ENCODE results near the gene DDA1. TPM values are rescaled to one million over a fixed set of nuclear protein-coding genes. Genes with fewer than 3 reads are reported as not detected.
A peak's percentile ranks its signal among the peaks of the same experiment; 100 is the strongest.
"Not testable (repeated sequence)": the region's sequence is repeated elsewhere in the genome, so short reads cannot be mapped to it uniquely, and the experiment has no call there.

Gene DDA1
- total RNA-seq (2014; rRNA removed; shearing (Covaris generic)), result 15.0 and 28.2 TPM in 2 replicates

DNA sequence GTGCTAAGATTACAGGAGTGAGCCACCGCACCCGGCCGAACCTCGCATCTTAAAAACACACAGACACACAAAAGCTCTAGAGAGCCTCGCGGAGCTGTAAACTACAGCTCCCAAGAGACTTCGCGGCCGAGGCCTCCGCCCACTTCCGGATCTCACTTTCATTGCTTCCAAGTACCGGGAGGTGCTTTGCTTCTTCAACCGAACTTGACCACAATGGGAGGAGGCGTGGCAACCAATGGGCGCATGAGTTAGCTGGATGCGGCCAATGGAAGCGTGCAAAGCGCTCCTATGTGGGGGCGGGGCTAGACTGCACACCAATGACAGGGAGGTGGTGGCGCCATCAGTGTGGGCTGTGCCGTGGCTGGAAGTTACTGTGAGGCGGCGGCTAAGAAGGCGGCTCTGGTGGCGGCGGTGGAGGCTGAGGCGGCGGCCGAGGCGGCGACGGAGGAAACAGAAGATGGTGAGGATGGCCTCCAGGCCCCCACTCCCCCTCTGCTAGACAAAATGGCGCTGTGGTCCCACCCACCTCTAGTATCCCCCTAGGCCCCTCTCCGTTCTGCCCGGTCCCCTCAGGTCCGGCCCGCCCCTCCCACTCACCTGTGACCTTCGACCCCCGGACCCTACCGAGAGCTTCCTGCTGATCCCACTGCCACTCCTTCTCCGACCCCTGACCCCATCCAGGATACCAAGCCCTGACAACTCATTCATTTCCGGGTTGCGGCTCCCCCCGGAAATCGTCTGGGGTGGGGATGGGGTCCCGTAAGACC is at the start of gene DDA1:
Gene DDA1 (plus strand): TSS at position 366 of the 767 bp plus-strand sequence. CDS start 92 bp downstream, at position 458.
- peak; percentile 100 for DNase-seq (ENCODE audit: low spot score)
- in situ Hi-C loops (cut with HindIII; ENCODE audit: low sequenced_read_pairs), result no loop called here

DNA sequence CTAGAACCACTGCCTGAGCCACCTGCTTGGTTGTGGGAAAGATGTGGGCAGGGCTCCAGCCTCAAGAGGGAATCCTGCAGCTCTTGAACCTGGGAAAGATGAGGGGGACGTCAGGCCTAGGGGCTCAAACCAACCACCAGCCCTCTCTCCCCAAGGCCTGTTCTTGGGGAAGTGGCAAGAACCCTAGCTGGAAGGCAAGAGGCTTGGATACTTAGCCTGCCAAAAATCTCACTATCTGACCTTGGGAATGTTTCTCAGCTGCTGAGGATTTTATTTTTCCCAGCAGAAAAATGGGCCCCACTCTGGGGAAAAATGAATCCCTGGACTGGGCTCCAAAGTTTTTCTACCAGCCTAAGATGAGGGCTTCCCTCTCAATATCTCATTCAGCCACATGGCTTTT is 49.4 kb upstream of the DDA1 start:
- in situ Hi-C loops (cut with HindIII; ENCODE audit: low sequenced_read_pairs), result no loop called here
- DNase-seq (ENCODE audit: low spot score), result no peak

DNA sequence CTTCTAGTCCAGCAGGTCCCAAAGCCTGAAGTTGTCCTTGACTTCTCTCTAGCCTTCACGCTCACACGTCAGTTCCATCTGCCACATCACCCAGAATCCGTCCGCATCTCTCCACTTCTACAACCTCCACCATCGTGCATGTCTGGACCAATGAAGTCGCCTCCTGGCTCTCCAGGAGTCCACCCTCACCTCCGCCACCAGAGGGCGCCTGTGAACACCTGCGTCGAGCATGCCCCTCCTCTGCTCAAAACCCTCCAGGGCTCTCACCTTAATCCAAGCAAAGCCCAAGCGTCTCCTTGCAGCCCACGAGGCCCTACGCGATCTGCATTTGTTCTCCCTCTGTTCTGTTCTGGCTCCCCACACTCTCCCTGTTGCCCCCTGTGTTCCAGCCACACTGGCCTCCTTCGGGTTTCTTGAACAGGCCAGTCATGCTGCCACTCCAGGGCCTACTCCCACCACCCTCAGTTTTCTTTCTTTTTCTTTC is 48.5 kb upstream of the DDA1 start:
- DNase-seq (ENCODE audit: low spot score), result peak; percentile 63
- in situ Hi-C loops (cut with HindIII; ENCODE audit: low sequenced_read_pairs), result no loop called here

DNA sequence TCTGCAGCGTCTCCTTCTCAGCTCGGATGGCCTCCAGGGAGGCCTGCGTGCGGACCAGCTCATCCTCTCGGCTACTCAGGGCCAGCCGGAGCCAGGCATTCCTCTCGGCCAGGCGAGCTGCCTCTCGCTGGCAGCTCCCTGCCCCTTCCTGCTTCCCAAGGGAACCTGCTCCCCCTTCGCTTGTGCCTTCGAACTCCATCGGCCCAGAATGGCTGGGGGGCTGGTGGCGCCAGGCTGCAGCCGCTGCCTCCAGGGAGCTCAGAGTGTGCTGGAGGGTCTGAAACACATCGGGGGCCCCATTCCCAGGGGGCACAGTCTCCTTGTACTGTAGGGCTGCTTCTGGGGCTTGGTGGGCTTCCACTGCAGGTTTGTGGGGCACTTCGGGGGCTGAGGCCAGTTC is 46.8 kb upstream of the DDA1 start:
- DNase-seq (ENCODE audit: low spot score), result no peak
- in situ Hi-C loops (cut with HindIII; ENCODE audit: low sequenced_read_pairs), result no loop called here

DNA sequence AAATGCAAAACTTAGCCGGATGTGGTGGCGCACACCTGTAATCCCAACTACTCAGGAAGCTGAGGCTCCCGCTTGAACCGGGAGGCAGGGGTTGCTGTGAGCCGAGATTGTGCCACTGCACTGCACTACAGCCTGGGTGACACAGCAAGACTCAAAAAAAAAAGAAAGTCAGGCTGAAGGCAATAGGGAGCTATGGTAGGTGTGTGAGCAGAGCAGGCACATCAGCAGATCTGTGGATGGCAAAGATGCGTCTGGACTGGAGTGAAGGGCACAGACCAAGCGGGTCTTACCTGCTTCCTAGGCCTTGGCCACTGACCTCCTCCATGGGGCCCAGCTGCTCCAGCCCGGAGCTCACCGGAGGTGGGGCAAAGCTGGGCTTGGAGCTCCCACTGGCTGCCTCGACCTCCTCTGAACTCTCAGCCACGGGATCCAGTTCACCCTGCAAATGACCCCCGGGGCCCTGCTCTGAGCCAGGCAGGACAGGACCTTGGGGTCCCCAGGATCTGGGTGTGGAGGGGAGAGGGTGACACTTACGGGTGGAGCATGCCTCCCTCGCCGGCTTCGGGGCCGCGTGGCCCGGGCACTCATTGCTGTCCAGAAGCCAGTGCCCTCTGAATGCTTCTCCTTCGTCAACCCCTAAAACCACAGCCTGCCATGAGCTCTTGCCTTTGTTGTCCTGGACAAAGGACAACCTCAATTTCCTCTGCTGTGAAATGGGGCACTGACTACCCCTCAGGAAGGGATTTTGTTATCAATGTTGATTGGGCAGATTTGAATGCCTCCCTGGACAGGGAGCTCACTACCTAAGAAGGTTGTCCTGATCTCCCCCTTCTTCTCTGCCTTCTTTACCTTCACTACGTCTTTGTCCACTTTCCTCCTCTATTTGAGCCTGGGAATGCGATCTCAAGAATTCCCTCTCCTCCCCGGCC is 45.4 kb upstream of the DDA1 start:
- in situ Hi-C loops (cut with HindIII; ENCODE audit: low sequenced_read_pairs), result no loop called here
- DNase-seq (ENCODE audit: low spot score), result no peak

DNA sequence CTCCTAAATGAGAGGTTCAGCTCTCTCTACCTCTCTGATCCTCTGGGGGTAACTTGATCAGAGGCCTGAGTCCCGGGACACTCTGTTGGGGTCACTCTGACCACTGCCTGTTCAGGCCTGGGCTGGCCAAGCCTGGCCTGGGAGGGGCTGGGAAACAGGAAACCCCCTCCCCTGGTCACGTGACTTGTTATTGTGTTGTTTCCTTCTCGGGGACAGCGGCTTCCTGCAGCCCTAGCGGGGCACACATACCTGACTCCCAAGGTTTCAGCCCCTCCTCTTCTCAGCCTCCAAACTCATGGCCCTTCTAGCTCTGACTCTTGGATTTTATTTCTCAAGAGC is 44.8 kb upstream of the DDA1 start, which contains the start of gene USHBP1:
Gene USHBP1 (minus strand): TSS at position 105 of the 339 bp plus-strand sequence. CDS start 446 bp downstream, outside the sequence.
- DNase-seq (ENCODE audit: low spot score), result no peak
- in situ Hi-C loops (cut with HindIII; ENCODE audit: low sequenced_read_pairs), result no loop called here

DNA sequence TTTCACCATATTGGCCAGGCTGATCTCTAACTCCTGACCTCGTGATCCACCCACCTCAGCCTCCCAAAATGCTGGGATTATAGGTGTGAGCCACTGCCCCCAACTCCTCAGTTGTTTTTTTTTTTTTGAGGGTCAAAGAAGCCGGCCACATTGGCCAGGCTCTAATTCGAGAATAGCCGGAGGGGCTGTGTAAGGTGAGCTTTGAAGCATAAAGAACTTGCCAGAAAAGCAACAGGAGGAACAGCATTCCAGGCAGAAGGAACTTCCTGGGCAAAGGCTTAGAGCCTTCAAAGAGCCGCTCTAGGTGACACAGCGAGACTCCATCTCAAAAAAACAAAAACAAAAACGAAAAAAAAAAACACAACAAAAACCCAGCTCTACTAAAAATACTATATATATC is 43.3 kb upstream of the DDA1 start:
- DNase-seq (ENCODE audit: low spot score), result no peak
- in situ Hi-C loops (cut with HindIII; ENCODE audit: low sequenced_read_pairs), result no loop called here

DNA sequence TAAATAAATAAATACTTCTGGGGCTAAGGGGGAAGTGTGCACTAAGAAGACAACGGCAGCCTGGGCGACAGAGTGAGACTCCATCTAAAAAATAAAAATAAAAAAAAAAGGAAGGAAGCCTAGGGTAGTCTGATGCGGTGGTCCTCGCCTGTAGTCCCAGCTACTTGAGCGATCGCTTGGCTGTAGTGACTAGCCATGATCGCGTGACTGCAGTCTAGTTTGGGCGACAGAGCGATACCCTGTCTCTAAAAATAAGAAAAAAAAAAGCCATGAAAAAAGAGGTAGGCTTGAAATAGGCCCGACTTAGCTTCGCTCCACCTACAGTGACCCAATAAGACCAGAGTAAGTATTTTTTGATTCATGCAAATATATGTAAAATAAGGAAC is 42.8 kb upstream of the DDA1 start:
- DNase-seq (ENCODE audit: low spot score), result no peak
- in situ Hi-C loops (cut with HindIII; ENCODE audit: low sequenced_read_pairs), result no loop called here

DNA sequence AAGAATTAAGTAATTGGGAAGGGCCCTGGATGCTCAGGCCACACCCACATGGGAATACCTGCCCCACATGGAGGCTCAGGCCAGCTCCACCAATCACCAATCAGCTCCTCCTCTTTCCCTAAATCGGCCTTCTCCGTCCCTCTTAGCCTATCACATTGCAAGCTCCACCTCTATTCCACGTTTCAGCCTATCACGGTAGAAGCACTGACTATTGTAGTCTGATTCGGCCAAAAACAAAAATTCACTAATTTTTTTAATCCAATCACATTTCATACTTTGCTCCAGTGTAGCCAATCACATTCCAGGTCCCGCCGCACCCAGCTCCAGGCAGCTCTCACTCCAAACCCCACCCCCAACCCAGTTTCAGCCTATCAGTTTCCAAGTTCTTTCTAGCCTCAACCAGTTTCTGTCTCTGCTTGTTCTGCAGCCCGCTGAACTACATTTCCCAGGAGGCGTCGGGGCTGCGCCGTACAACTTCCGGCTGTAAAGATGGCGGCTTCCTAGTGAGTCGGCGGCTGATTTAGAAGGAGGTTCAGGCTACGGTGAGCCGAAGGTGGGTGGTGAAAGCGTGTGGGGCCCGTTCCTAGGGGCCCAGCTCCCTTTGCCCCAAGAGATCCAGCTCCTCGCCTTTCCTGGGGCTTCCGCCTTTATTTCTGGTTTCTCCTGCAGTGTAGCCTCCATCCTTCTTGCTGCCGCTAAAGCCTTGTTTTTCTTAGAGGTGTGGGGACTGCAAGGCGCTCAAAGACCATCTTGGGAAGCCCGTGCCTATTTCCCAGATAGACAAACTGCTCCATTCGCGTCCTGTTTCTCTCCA is 42.2 kb upstream of the DDA1 start, which contains the start of gene BABAM1:
Gene BABAM1 (plus strand): TSS at position 469 of the 814 bp plus-strand sequence. CDS start 1,364 bp downstream, outside the sequence.
- in situ Hi-C loops (cut with HindIII; ENCODE audit: low sequenced_read_pairs), result no loop called here
- DNase-seq (ENCODE audit: low spot score), result peak; percentile 100

DNA sequence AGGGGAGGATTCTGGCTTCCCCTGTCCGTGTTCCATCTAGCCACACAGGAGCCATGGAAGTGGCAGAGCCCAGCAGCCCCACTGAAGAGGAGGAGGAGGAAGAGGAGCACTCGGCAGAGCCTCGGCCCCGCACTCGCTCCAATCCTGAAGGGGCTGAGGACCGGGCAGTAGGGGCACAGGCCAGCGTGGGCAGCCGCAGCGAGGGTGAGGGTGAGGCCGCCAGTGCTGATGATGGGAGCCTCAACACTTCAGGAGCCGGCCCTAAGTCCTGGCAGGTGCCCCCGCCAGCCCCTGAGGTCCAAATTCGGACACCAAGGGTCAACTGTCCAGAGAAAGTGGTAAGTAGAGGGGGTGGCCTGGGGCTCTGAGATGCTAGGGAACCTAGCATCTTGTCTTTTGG is 40.6 kb upstream of the DDA1 start:
- no peak for DNase-seq (ENCODE audit: low spot score)
- in situ Hi-C loops (cut with HindIII; ENCODE audit: low sequenced_read_pairs), result no loop called here

DNA sequence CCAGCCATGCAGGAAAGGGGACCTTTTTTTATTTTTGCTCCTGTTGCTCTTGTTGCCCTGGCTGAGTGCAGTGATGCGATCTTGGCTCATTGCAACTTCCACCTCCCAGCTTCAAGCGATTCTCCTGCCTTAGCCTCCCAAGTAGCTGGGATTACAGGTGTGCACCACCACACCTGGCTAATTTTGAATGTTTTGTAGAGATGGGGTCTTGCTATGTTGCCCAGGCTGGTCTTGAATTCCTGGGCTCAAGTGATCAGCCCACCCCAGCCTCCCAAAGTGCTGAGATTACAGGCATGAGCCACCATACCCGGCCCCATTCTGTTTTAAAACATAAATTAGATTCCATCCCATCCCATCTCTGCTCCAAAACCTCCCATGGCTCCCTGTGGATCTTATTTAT is 34.5 kb upstream of the DDA1 start:
- DNase-seq (ENCODE audit: low spot score); in situ Hi-C loops (cut with HindIII; ENCODE audit: low sequenced_read_pairs): not testable (repeated sequence)

DNA sequence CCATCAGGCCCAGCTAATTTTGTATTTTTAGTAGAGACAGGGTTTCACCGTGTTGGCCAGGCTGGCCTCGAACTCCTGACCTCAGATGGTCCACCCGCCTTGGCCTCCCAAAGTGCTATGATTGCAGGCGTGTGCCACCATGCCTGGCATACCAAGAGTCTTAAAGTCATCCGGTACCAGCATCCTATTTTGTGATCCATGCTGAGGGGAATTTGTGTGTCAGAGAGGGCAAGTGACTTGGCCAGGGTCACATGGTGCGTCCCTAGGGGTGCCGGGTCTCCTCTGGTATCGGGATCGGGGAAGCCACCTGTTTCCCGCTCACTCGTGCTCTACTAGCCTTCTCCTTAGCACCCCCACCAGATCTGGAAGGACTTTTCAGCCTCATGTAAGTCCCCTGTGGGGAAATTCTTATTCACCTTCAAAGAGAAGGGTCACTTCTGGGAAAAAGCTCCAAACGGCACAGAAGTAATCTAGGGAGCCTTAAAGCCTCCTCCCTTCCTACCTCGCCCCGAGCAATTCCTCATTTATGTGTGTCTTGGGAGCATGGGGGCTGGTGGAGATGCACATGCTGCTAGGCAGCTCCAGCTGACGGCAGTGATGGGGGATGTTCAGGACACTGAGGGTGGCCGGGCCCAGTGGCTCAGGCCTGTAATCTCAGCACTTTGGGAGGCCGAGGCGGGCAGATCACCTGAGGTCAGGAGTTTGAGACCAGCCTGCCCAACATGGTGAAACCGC is 33.8 kb upstream of the DDA1 start:
- no peak for DNase-seq (ENCODE audit: low spot score)
- in situ Hi-C loops (cut with HindIII; ENCODE audit: low sequenced_read_pairs), result no loop called here

DNA sequence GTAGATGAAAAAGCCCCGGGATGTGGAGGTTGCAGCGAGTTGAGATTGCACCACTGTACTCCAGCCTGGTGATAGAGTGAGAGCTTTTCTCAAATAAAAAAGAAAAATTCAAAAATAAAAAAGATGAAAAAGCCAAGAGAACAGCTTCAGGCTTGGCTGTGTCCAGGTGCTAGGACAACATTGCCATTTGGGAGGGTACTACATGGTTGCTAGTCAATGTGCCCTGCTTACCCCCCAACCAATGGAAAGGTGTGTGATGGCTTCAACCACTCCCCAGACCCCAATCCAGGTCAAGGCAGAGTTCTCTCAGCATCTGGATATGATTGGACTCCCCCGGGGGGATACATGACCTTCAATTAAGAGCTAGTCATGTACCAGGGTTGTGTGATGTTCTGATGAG is 29.9 kb upstream of the DDA1 start:
- in situ Hi-C loops (cut with HindIII; ENCODE audit: low sequenced_read_pairs), result no loop called here
- DNase-seq (ENCODE audit: low spot score), result no peak

DNA sequence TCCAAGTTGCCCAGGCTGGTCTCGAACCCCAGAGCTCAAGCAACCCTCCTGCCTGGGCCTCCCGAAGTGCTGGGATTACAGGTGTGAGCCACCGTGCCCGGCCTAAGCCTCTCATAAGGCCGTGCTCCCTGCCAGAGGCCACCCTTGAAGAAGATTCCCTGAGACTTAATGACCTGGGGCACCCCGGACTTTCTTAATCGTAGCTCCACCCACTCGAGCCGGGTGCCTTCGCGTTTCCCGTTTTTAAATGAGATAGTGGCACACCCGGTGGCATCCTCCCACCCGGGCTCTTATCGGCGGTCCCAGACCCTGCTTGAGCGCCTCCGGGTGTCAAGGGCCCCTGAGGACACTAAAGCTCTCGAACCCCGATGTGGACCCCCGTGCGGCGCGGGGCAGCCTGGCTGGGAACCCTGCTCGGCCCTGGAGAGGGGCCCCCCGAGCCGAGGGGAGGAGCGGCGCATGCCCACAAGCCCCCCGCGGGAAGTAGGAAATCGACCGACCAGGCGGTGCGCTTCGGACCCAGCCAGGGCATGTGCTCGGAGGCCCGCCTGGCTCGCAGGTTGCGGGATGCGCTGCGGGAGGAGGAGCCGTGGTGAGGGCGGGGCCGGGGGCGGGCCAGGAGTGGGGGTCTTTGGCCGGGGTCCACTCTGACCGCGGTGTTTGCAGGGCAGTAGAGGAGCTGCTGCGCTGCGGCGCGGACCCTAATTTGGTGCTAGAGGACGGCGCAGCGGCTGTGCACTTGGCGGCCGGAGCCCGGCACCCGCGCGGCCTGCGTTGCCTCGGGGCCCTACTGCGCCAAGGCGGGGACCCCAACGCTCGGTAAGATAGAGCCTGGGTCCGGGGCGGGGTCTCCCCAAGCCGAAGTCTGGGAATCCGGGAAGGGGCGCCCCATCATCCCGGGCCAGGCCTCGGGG is 27.7 kb upstream of the DDA1 start, which contains the start of gene ANKLE1:
Gene ANKLE1 (plus strand): TSS at position 511 of the 914 bp plus-strand sequence. CDS start 20 bp downstream, at position 531.
- DNase-seq (ENCODE audit: low spot score), result no peak
- in situ Hi-C loops (cut with HindIII; ENCODE audit: low sequenced_read_pairs), result no loop called here

DNA sequence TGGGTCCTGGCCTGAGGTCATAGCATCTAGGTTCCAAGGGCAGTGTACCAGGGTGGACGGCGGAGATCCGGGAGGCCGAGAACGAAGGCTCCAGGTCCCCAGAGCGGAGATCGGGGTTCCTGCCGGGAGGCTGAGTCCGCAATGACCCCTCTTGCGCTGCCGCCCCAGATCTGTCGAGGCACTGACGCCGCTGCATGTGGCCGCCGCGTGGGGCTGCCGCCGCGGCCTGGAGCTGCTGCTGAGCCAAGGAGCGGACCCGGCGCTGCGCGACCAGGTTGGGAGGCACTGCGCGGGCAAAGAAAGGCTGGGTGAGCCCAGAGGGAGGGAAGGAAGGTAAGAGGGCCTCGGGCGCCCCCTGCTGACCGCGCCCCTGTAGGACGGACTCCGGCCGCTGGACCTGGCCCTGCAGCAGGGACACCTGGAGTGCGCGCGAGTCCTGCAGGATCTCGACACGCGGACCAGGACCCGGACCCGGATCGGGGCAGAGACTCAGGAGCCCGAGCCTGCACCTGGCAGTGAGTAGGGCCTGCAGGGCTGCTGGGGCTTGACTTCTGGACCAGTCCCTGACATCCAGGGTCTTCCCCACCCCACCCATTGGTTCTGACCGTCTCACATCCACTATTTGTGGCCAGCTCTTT is 26.8 kb upstream of the DDA1 start:
- in situ Hi-C loops (cut with HindIII; ENCODE audit: low sequenced_read_pairs), result no loop called here
- DNase-seq (ENCODE audit: low spot score), result peak; percentile 79

DNA sequence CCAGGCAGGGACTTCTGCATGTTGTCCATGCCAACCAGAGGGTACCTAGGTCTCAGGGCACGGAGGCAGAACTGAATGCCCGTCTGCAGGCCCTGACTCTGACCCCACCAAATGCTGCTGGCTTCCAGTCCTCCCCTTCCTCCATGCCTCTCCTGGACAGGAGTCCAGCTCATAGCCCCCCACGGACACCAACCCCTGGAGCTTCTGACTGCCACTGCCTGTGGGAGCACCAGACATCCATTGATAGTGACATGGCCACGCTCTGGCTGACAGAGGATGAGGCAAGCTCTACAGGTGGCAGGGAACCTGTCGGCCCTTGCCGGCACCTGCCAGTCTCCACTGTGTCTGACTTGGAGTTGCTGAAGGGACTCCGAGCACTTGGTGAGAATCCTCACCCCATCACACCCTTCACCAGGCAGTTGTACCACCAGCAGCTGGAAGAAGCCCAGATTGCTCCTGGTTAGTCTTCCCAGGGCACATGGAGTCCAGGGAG is 25.8 kb upstream of the DDA1 start:
- no peak for DNase-seq (ENCODE audit: low spot score)
- in situ Hi-C loops (cut with HindIII; ENCODE audit: low sequenced_read_pairs), result no loop called here

Measured in G401 (cell line).